ENCODE results near the gene LOC128125822.
"Not testable (repeated sequence)": the region's sequence is repeated elsewhere in the genome, so short reads cannot be mapped to it uniquely, and the experiment has no call there.

Gene LOC128125822

GRCh38 chr6:63572044-63572746 is at the start of gene LOC128125822, which contains the start of gene PTP4A1:
LOC128125822 (plus strand) TSS chr6:63572480.
PTP4A1 (plus strand) TSS chr6:63572480; CDS start chr6:63576881, 4,401 bp downstream.
- Histone ChIP-seq H3K4me3 (peak within 1 kb of the TSS; percentile 96 to 100), H3K9me3 (no peaks in the 10 kb centered on the region), H3K27ac (peak within 1 kb of the TSS; percentile 100), H3K27me3 (no peaks in the 10 kb centered on the region), H3K36me3 (peaks cover 9 to 13% (median 10%) of the 10 kb centered on the region in 3 donors), H3K4me1 (peaks cover 0 to 22% (median 9%) of the 10 kb centered on the region in 4 donors)
- peak; percentile 96 to 98 for DNase-seq
- TF ChIP-seq CTCF (IDR thresholded peaks at IDR 0.05) = no peak
- intact Hi-C loops (cut with DNase I; ENCODE audit: low total_unique reads) = loop anchor here (5.0 kb wide), 1 partner anchor 65 kb away; the partner anchor contains the start of gene PHF3

GRCh38 chr6:63522911-63523287 is 49.4 kb upstream of the LOC128125822 start:
- H3K9me3 ChIP-seq; H3K36me3 ChIP-seq; H3K27me3 ChIP-seq; H3K4me1 ChIP-seq; DNase-seq; H3K27ac ChIP-seq; intact Hi-C loops (cut with DNase I; ENCODE audit: low total_unique reads); H3K4me3 ChIP-seq: not testable (repeated sequence)

GRCh38 chr6:63523630-63524029 is 48.6 kb upstream of the LOC128125822 start:
- no peak overlapping the region for H3K27ac ChIP-seq
- H3K27me3 ChIP-seq = no peaks in the 10 kb centered on the region
- DNase-seq = no peak
- no peaks in the 10 kb centered on the region for H3K36me3 ChIP-seq
- intact Hi-C loops (cut with DNase I; ENCODE audit: low total_unique reads) = no loop called here
- no peaks in the 10 kb centered on the region for H3K9me3 ChIP-seq
- no peak for TF ChIP-seq CTCF (IDR thresholded peaks at IDR 0.05)
- no peak overlapping the region for H3K4me3 ChIP-seq
- no peaks in the 10 kb centered on the region for H3K4me1 ChIP-seq

- no peak overlapping the region for H3K4me3 ChIP-seq
- H3K9me3 ChIP-seq = no peaks in the 10 kb centered on the region
- H3K27ac ChIP-seq = no peak overlapping the region
- no peak for TF ChIP-seq CTCF (IDR thresholded peaks at IDR 0.05)
- H3K27me3 ChIP-seq = no peaks in the 10 kb centered on the region
- DNase-seq = no peak
- no peaks in the 10 kb centered on the region for H3K4me1 ChIP-seq
- intact Hi-C loops (cut with DNase I; ENCODE audit: low total_unique reads) = no loop called here
- H3K36me3 ChIP-seq = no peaks in the 10 kb centered on the region
These were observed 46.9 kb upstream of the LOC128125822 start for GRCh38 chr6:63525186-63525878.

GRCh38 chr6:63526931-63527330 is 45.3 kb upstream of the LOC128125822 start:
- H3K4me1 ChIP-seq = no peaks in the 10 kb centered on the region
- no peaks in the 10 kb centered on the region for H3K9me3 ChIP-seq
- no peaks in the 10 kb centered on the region for H3K36me3 ChIP-seq
- no peak overlapping the region for H3K4me3 ChIP-seq
- no peak for DNase-seq
- no peaks in the 10 kb centered on the region for H3K27me3 ChIP-seq
- H3K27ac ChIP-seq = no peak overlapping the region
- intact Hi-C loops (cut with DNase I; ENCODE audit: low total_unique reads) = no loop called here
- TF ChIP-seq CTCF (IDR thresholded peaks at IDR 0.05) = no peak
